Nephron progenitor cell (in vitro differentiated cells): Measurements from ENCODE around the gene TEKT3.

ENCODE experiments used
- DNase-seq: peaks from one replicate; pipeline ENCODE4 v3.0.0; 2021
- H3K27ac Mint-ChIP-seq: 2 replicates; pipeline ENCODE4 v1.8.0; 2021; ENCODE audit warnings: mild to moderate bottlenecking, moderate library complexity, mixed read lengths
- H3K27me3 Mint-ChIP-seq: 2 replicates; pipeline ENCODE4 v1.8.0; 2021; ENCODE audit warnings: mild to moderate bottlenecking, low read depth, mixed read lengths; ENCODE audit not compliant: poor library complexity
- H3K36me3 Mint-ChIP-seq: 2 replicates; pipeline ENCODE4 v1.8.0; 2021; ENCODE audit warnings: low read depth, mixed read lengths
- H3K4me1 Mint-ChIP-seq: 2 replicates; pipeline ENCODE4 v1.8.0; 2021; ENCODE audit warnings: mixed read lengths
- H3K4me3 Mint-ChIP-seq: 2 replicates; pipeline ENCODE4 v1.8.0; 2021; ENCODE audit warnings: mild to moderate bottlenecking, moderate library complexity, mixed read lengths
- H3K9me3 Mint-ChIP-seq: 2 replicates; pipeline ENCODE4 v1.8.0; 2021; ENCODE audit warnings: mild to moderate bottlenecking, moderate library complexity, mixed read lengths
- CTCF ChIP-seq: fragments of 200-600 bp; sonication (generic); IDR thresholded peaks from 2 replicates; pipeline ENCODE4 v1.5.0; 2021; ENCODE audit warnings: antibody characterized with exemption

Gene TEKT3

GRCh38 chr17:15361592-15361991, 20.2 kb upstream of the TEKT3 start:
- Mint-ChIP-seq H3K4me1 (no peaks in the 10 kb centered on the region), H3K9me3 (peaks cover 9% of the 10 kb centered on the region), H3K27ac (no peak overlapping the region), H3K4me3 (no peak overlapping the region), H3K27me3 (peaks cover 9% of the 10 kb centered on the region), H3K36me3 (no peaks in the 10 kb centered on the region)
- TF ChIP-seq CTCF = no peak
- no peak for DNase-seq

- H3K27me3 Mint-ChIP-seq = peaks cover 9% of the 10 kb centered on the region
- H3K4me3 Mint-ChIP-seq = no peak overlapping the region
- peaks cover 8% of the 10 kb centered on the region for H3K9me3 Mint-ChIP-seq
- DNase-seq = no peak
- H3K27ac Mint-ChIP-seq = no peak overlapping the region
- H3K36me3 Mint-ChIP-seq = no peaks in the 10 kb centered on the region
- TF ChIP-seq CTCF = no peak
- H3K4me1 Mint-ChIP-seq = no peaks in the 10 kb centered on the region
These were observed 19.8 kb upstream of the TEKT3 start for GRCh38 chr17:15361151-15361550.

GRCh38 chr17:15354256-15354655, 12.9 kb upstream of the TEKT3 start:
- H3K27me3 Mint-ChIP-seq = peaks cover 17% of the 10 kb centered on the region
- no peaks in the 10 kb centered on the region for H3K36me3 Mint-ChIP-seq
- no peak overlapping the region for H3K4me3 Mint-ChIP-seq
- no peak for TF ChIP-seq CTCF
- no peak for DNase-seq
- H3K4me1 Mint-ChIP-seq = no peaks in the 10 kb centered on the region
- H3K9me3 Mint-ChIP-seq = peaks cover 21% of the 10 kb centered on the region
- H3K27ac Mint-ChIP-seq = no peak overlapping the region

- Mint-ChIP-seq H3K27ac (no peak overlapping the region), H3K4me1 (peaks cover 6% of the 10 kb centered on the region)
These were observed 10.5 kb upstream of the TEKT3 start for GRCh38 chr17:15351925-15352324.

GRCh38 chr17:15351478-15351840, 10.1 kb upstream of the TEKT3 start:
- peaks cover 27% of the 10 kb centered on the region for H3K27me3 Mint-ChIP-seq
- TF ChIP-seq CTCF = no peak
- H3K4me3 Mint-ChIP-seq = no peak overlapping the region
- H3K9me3 Mint-ChIP-seq = peaks cover 13% of the 10 kb centered on the region
- H3K36me3 Mint-ChIP-seq = no peaks in the 10 kb centered on the region
- no peak overlapping the region for H3K27ac Mint-ChIP-seq
- H3K4me1 Mint-ChIP-seq = peaks cover 6% of the 10 kb centered on the region
- no peak for DNase-seq

More at GRCh38 chr17:15351925-15352324, 10.5 kb upstream of the TEKT3 start:
- Mint-ChIP-seq H3K9me3 (peaks cover 17% of the 10 kb centered on the region), H3K4me3 (no peak overlapping the region), H3K36me3 (no peaks in the 10 kb centered on the region), H3K27me3 (peaks cover 22% of the 10 kb centered on the region)
- no peak for TF ChIP-seq CTCF
- no peak for DNase-seq

- H3K36me3 Mint-ChIP-seq = no peaks in the 10 kb centered on the region
- H3K9me3 Mint-ChIP-seq = peaks cover 10% of the 10 kb centered on the region
- no peak for DNase-seq
- peak overlapping the region; percentile 15 for H3K27ac Mint-ChIP-seq
- peaks cover 31% of the 10 kb centered on the region for H3K27me3 Mint-ChIP-seq
- no peak overlapping the region for H3K4me3 Mint-ChIP-seq
- TF ChIP-seq CTCF = no peak
- peaks cover 6% of the 10 kb centered on the region for H3K4me1 Mint-ChIP-seq
These were observed 9.5 kb upstream of the TEKT3 start for GRCh38 chr17:15350777-15351477.
